AML-193 (cell line): ENCODE results near the gene GGN.
"Not testable (repeated sequence)": the region's sequence is repeated elsewhere in the genome, so short reads cannot be mapped to it uniquely, and the experiment has no call there.

Source experiments
- DNase-seq, 2 experiments: peaks; one replicate each; lab custom pipeline; 2025; lab: John Stamatoyannopoulos, UW

Gene GGN

GRCh38 chr19:38361633-38362075, 26.2 kb downstream of the GGN start:
- peak; percentile 67 to 68 for DNase-seq

GRCh38 chr19:38360839-38361631, 26.8 kb downstream of the GGN start:
- no peak for DNase-seq

GRCh38 chr19:38360351-38360750, 27.5 kb downstream of the GGN start:
- no peak for DNase-seq

GRCh38 chr19:38359242-38360021, 28.4 kb downstream of the GGN start:
- no peak for DNase-seq

GRCh38 chr19:38358071-38358470, 29.8 kb downstream of the GGN start:
- no peak for DNase-seq

- no peak for DNase-seq
These were observed 31.8 kb downstream of the GGN start for GRCh38 chr19:38355728-38356725.

GRCh38 chr19:38352611-38353010, 35.2 kb downstream of the GGN start:
- DNase-seq, result no peak

- DNase-seq, result no peak
These were observed 35.9 kb downstream of the GGN start for GRCh38 chr19:38351865-38352395.

- no peak for DNase-seq
These were observed 37.0 kb downstream of the GGN start for GRCh38 chr19:38350883-38351282.

- DNase-seq, result no peak
These were observed 41.0 kb downstream of the GGN start for GRCh38 chr19:38346837-38347236.

GRCh38 chr19:38340927-38341326, 46.9 kb downstream of the GGN start:
- no peak for DNase-seq

- not testable (repeated sequence) for DNase-seq
These were observed 48.8 kb downstream of the GGN start for GRCh38 chr19:38339011-38339410.

GRCh38 chr19:38337360-38337653, 50.5 kb downstream of the GGN start:
- no peak for DNase-seq

GRCh38 chr19:38336638-38337359, 51.0 kb downstream of the GGN start:
- peak; percentile 95 for DNase-seq

GRCh38 chr19:38335949-38336637, 51.7 kb downstream of the GGN start:
- peak; percentile 93 to 94 for DNase-seq
